ENCODE measurements around the gene GLI2. TPM values are rescaled to one million over a fixed set of nuclear protein-coding genes. Genes with fewer than 3 reads are reported as not detected.

Gene GLI2
- total and polyA plus RNA-seq, 2 of the 8 experiments (the other 6 are each of a cell fraction or from before 2014, with no cell fraction given), result 18.4 to 46.9 TPM

GRCh38 chr2:120741571-120742561, 6.2 kb downstream of the GLI2 start:
- peak; percentile 50 for FAIRE-seq
- Histone ChIP-seq H3K23ac (ENCODE audit: insufficient read length) (no peak overlapping the region), H3K4me1 (replicated peaks in 1 of 4; ENCODE audit: control insufficient read depth in 3 of 4, insufficient read depth in 4 of 4, low read length in 3 of 4) (peaks cover 23 to 41% (median 34%) of the 10 kb centered on the region in 4 experiments), H3K27me3 (replicated peaks in 1 of 4; ENCODE audit: control insufficient read depth in 3 of 4, extremely low read depth in 1 of 4, insufficient read depth in 3 of 4, low read length in 3 of 4) (no peaks in the 10 kb centered on the region), H3K4me3 (ENCODE audit: extremely low read depth in 1 of 4, insufficient read depth in 2 of 4, low read depth in 3 of 4, low read length in 4 of 4) (peak overlapping the region; percentile 38 to 91 (median 54)), H3K4ac (replicated peaks; ENCODE audit: insufficient read length, low read depth, low read length) (peak overlapping the region; percentile 10), H4K20me1 (replicated peaks in 1 of 2; ENCODE audit: control insufficient read depth in 1 of 2, insufficient read depth in 2 of 2, low read length in 2 of 2) (peaks cover 8 to 18% of the 10 kb centered on the region in 2 experiments), H2BK15ac (ENCODE audit: low read length) (no peak overlapping the region), H3K27ac (ENCODE audit: low read depth, low read length) (peak overlapping the region; percentile 90; the same call in 1 of the 2 replicates), H3K79me1 (ENCODE audit: low read depth, low read length) (peaks cover 21% of the 10 kb centered on the region), H3K36me3 (ENCODE audit: control insufficient read depth in 2 of 4, insufficient read depth in 4 of 4, low read length in 3 of 4) (no peaks in the 10 kb centered on the region), H3K9me3 (ENCODE audit: insufficient read depth in 2 of 2, low read depth in 1 of 2, low read length in 1 of 2) (no peaks in the 10 kb centered on the region), H2BK5ac (ENCODE audit: low read depth, low read length) (peak overlapping the region; percentile 97), H3K18ac (ENCODE audit: extremely low read depth, low read length) (peak overlapping the region; percentile 100), H3K4me2 (ENCODE audit: insufficient read depth in 1 of 2, low read depth in 2 of 2, low read length in 2 of 2) (peak overlapping the region; percentile 91 to 99), H4K91ac (replicated peaks; ENCODE audit: insufficient read length, low read length) (peak overlapping the region; percentile 71), H3K79me2 (ENCODE audit: control insufficient read depth in 1 of 2, insufficient read depth in 2 of 2, low read length in 2 of 2) (peaks cover 23 to 88% of the 10 kb centered on the region in 2 experiments), H4K5ac (ENCODE audit: insufficient read length, low read depth, low read length) (peak overlapping the region; percentile 3), H2AK5ac (ENCODE audit: low read depth, low read length) (no peak overlapping the region), H3K9ac (replicated peaks in 1 of 4; ENCODE audit: extremely low read depth in 1 of 4, low read depth in 3 of 4, low read length in 3 of 4) (peak overlapping the region; percentile 56 to 78 (median 72)), H2BK12ac (ENCODE audit: low read depth, low read length) (0 out of 2 replicates have a peak overlapping the region, but pooled peaks have one; percentile 27), H2BK120ac (replicated peaks; ENCODE audit: low read depth, low read length) (peak overlapping the region; percentile 13), H3K14ac (ENCODE audit: insufficient read length) (no peak overlapping the region), H4K8ac (ENCODE audit: extremely low read depth, insufficient read depth, low read length) (peak overlapping the region; percentile 95), H3K56ac (replicated peaks; ENCODE audit: insufficient read length, low read depth, low read length) (no peak overlapping the region), H2BK20ac (ENCODE audit: low read length) (no peak overlapping the region), H3K23me2 (ENCODE audit: low read depth, low read length) (peaks cover 28% of the 10 kb centered on the region), H2AFZ (ENCODE audit: low read length) (no peak overlapping the region)
- DNase-seq (ENCODE audit: low read depth in 1 of 2, low spot score in 2 of 2), result peak in 1 of 2 experiments; percentile 76
- WGBS, 2 experiments (ENCODE audit: extremely low coverage in 1 of 2, insufficient coverage in 1 of 2, insufficient read length in 1 of 2, insufficient replicate concordance in 2 of 2, low coverage in 1 of 2, low lambda C conversion rate in 2 of 2, missing lambda C conversion rate in 1 of 2), result 9% methylated on average over 73 of the region's 81 CpGs; no CpG with 5 or more reads in 1 of the 2 experiments
- ChIA-PET POLR2A (ENCODE audit: partially characterized antibody) (interaction anchor here (0.6 to 6.6 kb wide), 14 partner anchors 8 to 369 kb away, joined by 3 to 38 read pairs (median 6); no protein-coding TSS in a partner anchor), CTCF (ENCODE audit: partially characterized antibody) (interaction anchor here (0.7 to 1.6 kb wide), 6 partner anchors 17 to 329 kb away, joined by 3 to 5 read pairs (median 4); no protein-coding TSS in a partner anchor)
- TF ChIP-seq PHF8 (conservative IDR thresholded peaks at IDR 0.05; ENCODE audit: low read depth, low read length) (peak; percentile 44), KDM1A (IDR thresholded peaks at IDR 0.05; ENCODE audit: borderline replicate concordance, low read length) (no peak), NRF1 (IDR thresholded peaks at IDR 0.05; ENCODE audit: low read depth, low read length) (no peak), TAF7 (optimal IDR thresholded peaks at IDR 0.05; ENCODE audit: borderline replicate concordance, low read depth, low read length) (peak; percentile 36), SIN3A (conservative IDR thresholded peaks at IDR 0.05 in 1 of 2, IDR thresholded peaks at IDR 0.05 in 1 of 2; ENCODE audit: low read depth in 1 of 2, low read length in 2 of 2) (no peak), RAD21 (IDR thresholded peaks at IDR 0.05 in 1 of 2, conservative IDR thresholded peaks at IDR 0.05 in 1 of 2; ENCODE audit: low read depth in 2 of 2, low read length in 2 of 2) (no peak; a peak in 1 of 4 replicates), EP300 (IDR thresholded peaks at IDR 0.05; ENCODE audit: borderline replicate concordance in 1 of 2, low read depth in 2 of 2, low read length in 2 of 2) (no peak), TEAD4 (IDR thresholded peaks at IDR 0.05; ENCODE audit: low read depth, low read length) (no peak), SIRT6 (IDR thresholded peaks at IDR 0.05; ENCODE audit: low read length) (no peak)

Measured in H1 (cell line).